Thyroid gland (tissue), 4 donors: ENCODE data around the gene ISYNA1. TPM values are rescaled to one million over a fixed set of nuclear protein-coding genes. Genes with fewer than 3 reads are reported as not detected.
"Not testable (repeated sequence)": the region's sequence is repeated elsewhere in the genome, so short reads cannot be mapped to it uniquely, and the experiment has no call there.

Experiments
- DNase-seq, 2 donors: peaks; one replicate each; pipeline ENCODE4 v3.0.0-alpha.2; 2019
- H3K27ac ChIP-seq, 3 donors: fragments of 200-600 bp; sonication (generic); 1 replicate in 2 of 3; 2 replicates in 1 of 3; pipeline ENCODE4 v1.5.1; 2016 to 2019; ENCODE audit warnings: mild to moderate bottlenecking in 1 of 3, moderate library complexity in 1 of 3
- H3K27me3 ChIP-seq: fragments of 200-600 bp; sonication (generic); one replicate; pipeline ENCODE4 v1.5.1; 2019
- H3K36me3 ChIP-seq, 2 donors: fragments of 200-600 bp; sonication (generic); one replicate each; pipeline ENCODE4 v1.5.1; 2016 to 2019
- H3K4me1 ChIP-seq, 2 donors: fragments of 200-600 bp; sonication (generic); one replicate each; pipeline ENCODE4 v1.5.1; 2017 to 2019
- H3K4me3 ChIP-seq, 3 donors: fragments of 200-600 bp; sonication (generic); replicated peaks in 1 of 3; 1 replicate in 2 of 3; 2 replicates in 1 of 3; pipeline ENCODE4 v1.5.1; 2016; ENCODE audit warnings: mild to moderate bottlenecking in 1 of 3
- H3K9me3 ChIP-seq: fragments of 200-600 bp; sonication (generic); one replicate; pipeline ENCODE4 v1.5.1; 2017
- POLR2A ChIP-seq, 2 donors: fragments of 450-650 bp; IDR thresholded peaks; one replicate each; pipeline ENCODE4 v1.6.1; 2017; ENCODE audit warnings: antibody characterized with exemption in 2 of 2, mild to moderate bottlenecking in 2 of 2, moderate library complexity in 1 of 2
- WGBS, 2 donors: methylation state at CpG; one replicate each; pipeline ENCODE4 v1.1.5; 2017; 5-methylcytosine and 5-hydroxymethylcytosine counted together
- intact Hi-C: fragments of 100-400 bp; cut with DNase I; formaldehyde crosslinking; loops from one replicate; pipeline ENCODE4 v1.15.1; 2023
- total RNA-seq, 4 donors: library from RNA; depleted of rRNA; stranded (reverse); fragments of >200 nt; gene quantifications; one replicate each; pipeline ENCODE4 v1.2.3, GENCODE V29; 2016
- TF ChIP-seq, protein P1 (sequence below), 6 experiments: fragments of 200-600 bp in 3 of 6; fragments of 450-650 bp in 3 of 6; sonication (generic) in 3 of 6; IDR thresholded peaks; one replicate each; pipeline ENCODE4 v1.5.1; 2016 to 2019; ENCODE audit warnings: antibody characterized with exemption in 6 of 6, mild to moderate bottlenecking in 2 of 6, inconsistent platforms in 1 of 6, moderate library complexity in 1 of 6

Gene ISYNA1
- total RNA-seq, 4 donors from 2014 or later: 12.7 to 24.2 (median 22.9) TPM

DNA sequence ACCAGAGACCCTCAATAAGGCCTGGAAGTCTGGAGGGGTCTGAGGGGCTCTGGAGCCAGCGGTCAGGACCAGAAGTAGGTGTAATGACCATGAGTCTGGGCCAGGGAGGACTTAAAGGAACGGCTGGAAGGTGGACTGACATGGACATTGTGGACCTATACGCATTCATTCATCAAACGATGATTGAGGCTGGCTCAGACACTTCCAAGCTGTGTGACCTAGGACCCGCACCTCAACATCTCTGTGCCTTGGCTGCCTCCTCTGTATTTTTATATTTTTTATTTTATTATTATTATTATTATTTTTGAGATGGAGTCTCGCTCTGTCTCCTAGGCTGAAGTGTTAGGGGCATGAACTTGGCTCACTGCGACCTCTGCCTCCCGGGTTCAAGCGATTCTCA is 31.2 kb downstream of the ISYNA1 start:
- Histone ChIP-seq H3K4me1 (peaks cover 0 to 7% of the 10 kb centered on the region in 2 donors), H3K27me3 (no peaks in the 10 kb centered on the region), H3K27ac (no peak overlapping the region), H3K36me3 (no peaks in the 10 kb centered on the region), H3K4me3 (no peak overlapping the region), H3K9me3 (no peaks in the 10 kb centered on the region)
- WGBS, 2 donors: 87 to 90% methylated on average over 9 of the region's 9 CpGs
- no peak for DNase-seq
- intact Hi-C loops: no loop called here
- no peak for TF ChIP-seq POLR2A (IDR thresholded peaks at IDR 0.05)
- TF ChIP-seq, protein P1, sequence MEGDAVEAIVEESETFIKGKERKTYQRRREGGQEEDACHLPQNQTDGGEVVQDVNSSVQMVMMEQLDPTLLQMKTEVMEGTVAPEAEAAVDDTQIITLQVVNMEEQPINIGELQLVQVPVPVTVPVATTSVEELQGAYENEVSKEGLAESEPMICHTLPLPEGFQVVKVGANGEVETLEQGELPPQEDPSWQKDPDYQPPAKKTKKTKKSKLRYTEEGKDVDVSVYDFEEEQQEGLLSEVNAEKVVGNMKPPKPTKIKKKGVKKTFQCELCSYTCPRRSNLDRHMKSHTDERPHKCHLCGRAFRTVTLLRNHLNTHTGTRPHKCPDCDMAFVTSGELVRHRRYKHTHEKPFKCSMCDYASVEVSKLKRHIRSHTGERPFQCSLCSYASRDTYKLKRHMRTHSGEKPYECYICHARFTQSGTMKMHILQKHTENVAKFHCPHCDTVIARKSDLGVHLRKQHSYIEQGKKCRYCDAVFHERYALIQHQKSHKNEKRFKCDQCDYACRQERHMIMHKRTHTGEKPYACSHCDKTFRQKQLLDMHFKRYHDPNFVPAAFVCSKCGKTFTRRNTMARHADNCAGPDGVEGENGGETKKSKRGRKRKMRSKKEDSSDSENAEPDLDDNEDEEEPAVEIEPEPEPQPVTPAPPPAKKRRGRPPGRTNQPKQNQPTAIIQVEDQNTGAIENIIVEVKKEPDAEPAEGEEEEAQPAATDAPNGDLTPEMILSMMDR (IDR thresholded peaks at IDR 0.05): no peak

DNA sequence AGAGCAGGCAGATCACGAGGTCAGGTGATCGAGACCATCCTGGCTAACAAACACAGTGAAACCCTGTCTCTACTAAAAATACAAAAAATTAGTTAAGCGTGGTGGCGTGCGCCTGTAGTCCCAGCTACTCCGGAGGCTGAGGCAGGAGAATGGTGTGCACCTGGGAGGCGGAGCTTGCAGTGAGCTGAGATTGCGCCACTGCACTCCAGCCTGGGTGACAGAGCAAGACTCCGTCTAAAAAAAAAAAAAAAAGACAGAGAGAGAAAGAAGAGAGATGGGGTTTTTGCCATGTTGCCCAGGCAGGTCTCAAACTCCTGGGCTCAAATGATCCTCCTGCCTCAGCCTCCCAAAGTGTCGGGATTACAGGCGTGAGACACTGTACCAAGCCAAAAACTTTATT is 32.2 kb downstream of the ISYNA1 start:
- H3K27ac ChIP-seq, H3K36me3 ChIP-seq, H3K4me1 ChIP-seq, H3K27me3 ChIP-seq, H3K4me3 ChIP-seq, intact Hi-C loops, H3K9me3 ChIP-seq, DNase-seq: not testable (repeated sequence)
- 88 to 93% methylated on average over 11 of the region's 11 CpGs for WGBS, 2 donors

DNA sequence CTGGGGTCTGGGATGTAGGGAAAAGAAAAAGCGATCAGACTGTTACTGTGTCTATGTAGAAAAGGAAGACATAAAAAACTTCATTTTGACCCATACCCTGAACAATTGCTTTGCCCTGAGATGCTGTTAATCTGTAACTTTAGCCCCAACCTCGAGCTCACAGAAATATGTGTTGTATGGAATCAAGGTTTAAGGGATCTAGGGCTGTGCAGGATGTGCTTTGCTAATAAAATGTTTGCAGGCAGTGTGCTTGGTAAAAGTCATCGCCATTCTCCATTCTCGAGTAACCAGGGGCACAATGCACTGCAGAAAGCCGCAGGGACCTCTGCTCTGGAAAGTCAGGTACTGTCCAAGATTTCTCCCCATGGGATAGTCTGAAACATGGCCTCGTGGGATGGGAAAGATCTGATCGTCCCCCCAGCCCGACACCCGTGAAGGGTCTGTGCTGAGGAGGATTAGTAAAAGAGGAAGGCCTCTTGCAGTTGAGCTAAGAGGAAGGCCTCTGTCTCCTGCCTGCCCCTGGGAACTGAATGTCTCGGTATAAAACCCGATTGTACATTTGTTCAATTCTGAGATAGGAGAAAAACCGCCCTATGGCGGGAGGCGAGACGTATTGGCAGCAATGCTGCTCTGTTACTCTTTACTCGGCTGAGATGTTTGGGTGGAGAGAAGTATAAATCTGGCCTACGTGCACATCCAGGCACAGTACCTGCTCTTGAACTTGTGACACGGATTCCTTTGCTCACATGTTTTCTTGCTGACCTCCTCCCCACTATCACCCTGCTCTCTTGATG is 35.3 kb downstream of the ISYNA1 start:
- H3K36me3 ChIP-seq, DNase-seq, H3K27ac ChIP-seq, H3K4me1 ChIP-seq, H3K9me3 ChIP-seq, H3K4me3 ChIP-seq, intact Hi-C loops, H3K27me3 ChIP-seq: not testable (repeated sequence)
- WGBS, 2 donors: 77 to 85% methylated on average over 18 of the region's 18 CpGs

DNA sequence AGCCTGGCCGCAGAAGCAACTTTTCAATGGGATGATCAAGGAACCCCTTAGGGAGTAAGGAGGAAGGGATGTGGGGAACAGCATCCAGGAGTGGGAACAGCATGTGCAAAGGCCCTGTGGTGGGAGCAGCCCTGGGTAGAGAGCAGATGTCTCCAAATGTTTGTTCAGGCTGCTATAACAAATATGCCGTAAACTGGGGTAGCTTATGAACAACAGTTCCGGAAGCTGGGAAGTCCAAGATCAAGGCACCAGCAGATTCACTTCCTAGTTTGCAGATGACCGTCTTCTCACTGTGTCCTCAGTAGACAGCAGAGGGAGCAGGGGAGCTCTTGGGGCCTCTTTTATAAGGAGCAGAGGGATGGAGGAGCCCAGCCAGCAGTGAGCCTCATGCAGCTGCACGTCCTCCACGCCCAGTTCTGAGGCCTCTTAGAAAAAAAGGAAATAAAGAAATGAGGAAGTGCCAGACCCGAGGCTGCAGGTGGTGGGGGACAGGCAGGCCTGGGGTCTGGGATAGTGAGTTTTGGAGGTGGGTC is 36.3 kb downstream of the ISYNA1 start:
- H3K27ac ChIP-seq: no peak overlapping the region
- intact Hi-C loops: no loop called here
- 59 to 66% methylated on average over 7 of the region's 7 CpGs for WGBS, 2 donors
- no peaks in the 10 kb centered on the region for H3K36me3 ChIP-seq
- H3K9me3 ChIP-seq: no peaks in the 10 kb centered on the region
- no peak overlapping the region for H3K4me3 ChIP-seq
- no peaks in the 10 kb centered on the region for H3K27me3 ChIP-seq
- H3K4me1 ChIP-seq: peaks cover 0 to 11% of the 10 kb centered on the region in 2 donors
- TF ChIP-seq POLR2A (IDR thresholded peaks at IDR 0.05): no peak
- TF ChIP-seq, protein P1 (IDR thresholded peaks at IDR 0.05): peak in 1 of 6 experiments; percentile 17
- peak in 1 of 2 donors; percentile 31 for DNase-seq

DNA sequence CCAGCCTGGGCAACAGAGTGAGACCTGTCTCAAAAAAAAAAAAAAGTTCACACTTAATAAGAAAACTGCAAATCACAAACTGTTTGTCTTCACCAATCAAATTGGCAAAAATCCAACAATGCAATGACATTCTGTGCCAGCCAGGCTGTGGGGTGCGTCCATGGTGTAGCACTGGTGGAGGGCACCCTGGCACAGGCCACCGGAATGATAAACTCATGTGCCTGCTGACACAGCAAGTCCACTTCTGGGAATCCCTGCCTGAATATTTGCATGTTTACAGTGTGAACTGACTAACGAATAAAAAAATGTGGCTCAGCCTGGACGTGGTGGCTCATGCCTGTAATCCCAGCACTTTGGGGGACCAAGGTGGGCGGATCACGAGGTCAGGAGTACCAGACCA is 38.9 kb downstream of the ISYNA1 start:
- Histone ChIP-seq H3K9me3 (no peaks in the 10 kb centered on the region), H3K27me3 (no peaks in the 10 kb centered on the region), H3K27ac (peak overlapping the region in 2 of 3 donors; percentile 61 to 68), H3K4me1 (peaks cover 0 to 11% of the 10 kb centered on the region in 2 donors), H3K36me3 (no peaks in the 10 kb centered on the region), H3K4me3 (no peak overlapping the region)
- TF ChIP-seq, protein P1 (IDR thresholded peaks at IDR 0.05): peak in 1 of 6 experiments; percentile 13
- no peak for TF ChIP-seq POLR2A (IDR thresholded peaks at IDR 0.05)
- 32 to 37% methylated on average over 6 of the region's 6 CpGs for WGBS, 2 donors
- peak; percentile 89 to 90 for DNase-seq
- intact Hi-C loops: no loop called here
